K562 (cell line): ENCODE measurements around the gene AP1AR. TPM values are rescaled to one million over a fixed set of nuclear protein-coding genes. Genes with fewer than 3 reads are reported as not detected.

Experiments
- CHD2 ChIP-seq: IDR thresholded peaks from 2 replicates; pipeline ENCODE4 v1.6.1; 2011; ENCODE audit warnings: low read depth, low read length
- ILF3 ChIP-seq: fragments of 450-650 bp; IDR thresholded peaks from 2 replicates; pipeline ENCODE4 v1.6.1; 2018; ENCODE audit warnings: antibody characterized with exemption, mild to moderate bottlenecking, moderate library complexity, borderline replicate concordance
- LCOR ChIP-seq: sonication (generic); formaldehyde crosslinking; IDR thresholded peaks from 2 replicates; pipeline ENCODE4 v1.8.0; 2022; ENCODE audit warnings: mild to moderate bottlenecking, missing genetic modification reagents
- NR2C2 ChIP-seq, 2 experiments: fragments of 200-800 bp in 1 of 2; sonication (Bioruptor generic) in 1 of 2; sonication (generic) in 1 of 2; formaldehyde crosslinking in 1 of 2; IDR thresholded peaks; 2 replicates each; pipeline versions ENCODE4 v1.6.1 to v1.8.0; 2016 to 2022; ENCODE audit warnings: mild to moderate bottlenecking in 1 of 2, missing compliant biosample characterization in 1 of 2, missing genetic modification characterization in 1 of 2, missing genetic modification reagents in 1 of 2
- NRF1 ChIP-seq, 2 experiments: fragments of 450-650 bp; IDR thresholded peaks in 1 of 2; conservative IDR thresholded peaks in 1 of 2; 2 replicates each; pipeline ENCODE4 v1.6.1; 2014; ENCODE audit warnings: mild to moderate bottlenecking in 2 of 2
- POLR2A ChIP-seq: fragments of 450-650 bp; conservative IDR thresholded peaks from 2 replicates; pipeline ENCODE4 v1.6.1; 2016
- PRPF4 ChIP-seq: fragments of 200-400 bp; formaldehyde crosslinking; IDR thresholded peaks from one replicate; pipeline ENCODE4 v1.6.1; 2017; ENCODE audit warnings: low read length, low read depth, mild to moderate bottlenecking; ENCODE audit not compliant: insufficient read depth, poor library complexity, severe bottlenecking
- RHOXF2B ChIP-seq: fragments of 250-450 bp; sonication (Bioruptor Pico); conservative IDR thresholded peaks from 2 replicates; pipeline ENCODE4 v1.5.1; 2021
- XRCC4 ChIP-seq: IDR thresholded peaks from one replicate; pipeline ENCODE4 v1.6.1; 2011; ENCODE audit not compliant: insufficient read depth, insufficient read length; ENCODE audit errors: extremely low read depth
- ZNF212 ChIP-seq: fragments of 450-650 bp; formaldehyde crosslinking; IDR thresholded peaks from 2 replicates; pipeline ENCODE4 v1.4.0; 2020; ENCODE audit warnings: mild to moderate bottlenecking
- ZNF668 ChIP-seq: fragments of 250-450 bp; sonication (Bioruptor Pico); IDR thresholded peaks from 2 replicates; pipeline ENCODE4 v1.8.0; 2022; ENCODE audit warnings: mild to moderate bottlenecking, inconsistent platforms
- ZNF778 ChIP-seq: fragments of 450-650 bp; formaldehyde crosslinking; IDR thresholded peaks from 2 replicates; pipeline ENCODE4 v1.4.0; 2020; ENCODE audit warnings: mild to moderate bottlenecking, moderate library complexity
- polyA plus RNA-seq, 8 experiments: library from polyadenylated mRNA; depleted of rRNA in 4 of 8; stranded (reverse) in 5 of 8; unstranded in 3 of 8; fragments of >200 nt; fragmentation: Nextera tagmentation in 2 of 8; fragmentation: Illumina TruSeq in 1 of 8; extraction: Ambion mirVana in 2 of 8; extraction: Trizol in 1 of 8; gene quantifications; 2 replicates each; pipeline versions ENCODE4 v1.2.1 to v1.2.3, GENCODE V29; 2011 to 2014; ENCODE audit warnings: inconsistent platforms in 1 of 8, missing spikeins in 1 of 8
- total RNA-seq, 7 experiments: library from RNA; depleted of rRNA in 6 of 7; stranded (reverse); fragments of >200 nt in 6 of 7; fragmentation: Illumina TruSeq in 2 of 7; extraction: Trizol in 2 of 7; gene quantifications; 2 replicates each; pipeline versions ENCODE4 v1.2.1 to v1.2.3, GENCODE V29; 2011 to 2021; ENCODE audit warnings: low replicate concordance in 1 of 7

AP1AR gene
- total and polyA plus RNA-seq, 9 of the 15 experiments (the other 6 are each of a cell fraction or from before 2014, with no cell fraction given) = 2.6 to 20.7 (median 12.2) TPM

DNA sequence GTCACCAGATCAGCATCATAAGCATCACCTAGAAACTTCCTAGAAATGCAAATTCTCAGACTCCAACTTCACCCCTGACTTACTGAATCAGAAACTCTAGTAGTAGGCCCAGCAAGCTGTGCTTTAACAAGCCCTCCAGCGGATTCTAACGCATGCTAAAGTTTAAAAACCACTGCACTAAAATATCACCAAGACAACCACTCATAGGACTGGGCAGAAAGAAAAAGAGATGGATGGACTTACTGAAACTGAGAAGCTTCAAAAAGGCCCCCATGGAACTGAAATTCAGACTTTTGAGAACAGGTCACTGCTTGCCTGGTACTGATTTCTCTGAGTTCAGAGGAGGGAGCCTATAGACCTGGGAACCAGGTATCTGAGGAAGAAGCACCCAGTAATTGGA lies 46.3 kb upstream of the AP1AR start (continued):
- TF ChIP-seq NRF1 (conservative IDR thresholded peaks at IDR 0.05 in 1 of 2, IDR thresholded peaks at IDR 0.05 in 1 of 2) (no peak), CHD2 (no peak), NR2C2 (CRISPR knock-in tag; IDR thresholded peaks at IDR 0.05) (no peak), NR2C2 (tag; IDR thresholded peaks at IDR 0.05) (no peak), PRPF4 (no peak), LCOR (CRISPR knock-in tag) (no peak), POLR2A (no peak), ILF3 (no peak), XRCC4 (no peak), RHOXF2B (no peak), ZNF778 (CRISPR knock-in tag) (no peak), ZNF668 (no peak), ZNF212 (CRISPR knock-in tag) (no peak)
- TF ChIP-seq, all 486 proteins: peak for 0
